Osteoblast (primary cell): ENCODE data around the gene C2CD2. TPM values are rescaled to one million over a fixed set of nuclear protein-coding genes. Genes with fewer than 3 reads are reported as not detected.

Source experiments
- DNase-seq: peaks from one replicate; pipeline ENCODE4 v3.0.0; 2011; ENCODE audit warnings: low spot score, mixed read lengths; ENCODE audit not compliant: insufficient read length; ENCODE audit errors: missing footprints
- H2AFZ ChIP-seq: 2 replicates; pipeline ENCODE4 v1.6.0; 2011; ENCODE audit warnings: mild to moderate bottlenecking, low read length
- H3K27ac ChIP-seq: 2 replicates; pipeline ENCODE4 v1.5.1; 2011; ENCODE audit warnings: mild to moderate bottlenecking, low read depth, low read length, moderate library complexity
- H3K27me3 ChIP-seq: 2 replicates; pipeline ENCODE4 v1.6.0; 2012; ENCODE audit warnings: mild to moderate bottlenecking, control low read depth, inconsistent platforms, low read length, moderate library complexity; ENCODE audit not compliant: insufficient read depth
- H3K36me3 ChIP-seq: 2 replicates; pipeline ENCODE4 v1.5.1; 2011; ENCODE audit warnings: mild to moderate bottlenecking, low read length, control low read depth, moderate library complexity; ENCODE audit not compliant: insufficient read depth
- H3K4me1 ChIP-seq: 2 replicates; pipeline ENCODE4 v1.5.1; 2011; ENCODE audit warnings: mild to moderate bottlenecking, low read length, control low read depth, moderate library complexity; ENCODE audit not compliant: insufficient read depth
- H3K4me2 ChIP-seq: 2 replicates; pipeline ENCODE4 v1.6.0; 2011; ENCODE audit warnings: mild to moderate bottlenecking, low read length; ENCODE audit not compliant: insufficient read depth
- H3K4me3 ChIP-seq: fragments of 200-600 bp; sonication (generic); 3 replicates; pipeline ENCODE4 v1.5.1; 2012; ENCODE audit warnings: mild to moderate bottlenecking, low read length, inconsistent platforms; ENCODE audit not compliant: insufficient read depth
- H3K79me2 ChIP-seq: 2 replicates; pipeline ENCODE4 v1.6.0; 2012; ENCODE audit warnings: mild to moderate bottlenecking, low read length, control low read depth, inconsistent platforms; ENCODE audit not compliant: insufficient read depth
- H3K9me3 ChIP-seq: 2 replicates; pipeline ENCODE4 v1.5.1; 2011; ENCODE audit warnings: low read depth, low read length, control low read depth
- H4K20me1 ChIP-seq: 2 replicates; pipeline ENCODE4 v1.6.0; 2012; ENCODE audit warnings: mild to moderate bottlenecking, low read length, control low read depth; ENCODE audit not compliant: insufficient read depth
- total RNA-seq: library from RNA; depleted of rRNA; stranded (reverse); fragments of >200 nt; gene quantifications from 2 replicates; pipeline ENCODE4 v1.2.3, GENCODE V29; 2012
- TF ChIP-seq, protein P1 (sequence below): IDR thresholded peaks from 2 replicates; pipeline ENCODE4 v1.5.1; 2011; ENCODE audit warnings: mild to moderate bottlenecking, low read depth, low read length, moderate library complexity; ENCODE audit errors: extremely low read depth

C2CD2 gene
- total RNA-seq, 1 donor = 40.9 TPM

DNA sequence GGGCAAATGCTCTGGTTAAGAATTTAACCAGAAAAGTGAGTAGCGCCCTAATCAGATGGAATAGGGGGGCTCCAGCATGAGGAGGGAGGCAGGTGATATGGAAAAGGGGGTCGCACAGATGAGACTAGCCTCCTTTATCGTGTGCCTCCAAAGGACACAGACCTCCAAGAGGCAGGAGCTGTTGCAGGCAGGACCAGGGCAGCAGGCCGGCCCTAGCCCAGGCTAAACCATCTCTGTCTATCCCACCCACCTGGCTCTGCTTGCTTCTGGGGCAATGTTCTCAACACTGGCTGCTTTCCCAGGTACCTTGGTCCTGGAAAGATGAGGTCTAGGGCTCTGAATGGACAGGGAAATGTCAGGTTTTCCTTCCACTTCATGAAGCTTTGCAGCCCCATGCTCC, 36.3 kb downstream of the C2CD2 start:
- no peak for DNase-seq
- TF ChIP-seq, protein P1, sequence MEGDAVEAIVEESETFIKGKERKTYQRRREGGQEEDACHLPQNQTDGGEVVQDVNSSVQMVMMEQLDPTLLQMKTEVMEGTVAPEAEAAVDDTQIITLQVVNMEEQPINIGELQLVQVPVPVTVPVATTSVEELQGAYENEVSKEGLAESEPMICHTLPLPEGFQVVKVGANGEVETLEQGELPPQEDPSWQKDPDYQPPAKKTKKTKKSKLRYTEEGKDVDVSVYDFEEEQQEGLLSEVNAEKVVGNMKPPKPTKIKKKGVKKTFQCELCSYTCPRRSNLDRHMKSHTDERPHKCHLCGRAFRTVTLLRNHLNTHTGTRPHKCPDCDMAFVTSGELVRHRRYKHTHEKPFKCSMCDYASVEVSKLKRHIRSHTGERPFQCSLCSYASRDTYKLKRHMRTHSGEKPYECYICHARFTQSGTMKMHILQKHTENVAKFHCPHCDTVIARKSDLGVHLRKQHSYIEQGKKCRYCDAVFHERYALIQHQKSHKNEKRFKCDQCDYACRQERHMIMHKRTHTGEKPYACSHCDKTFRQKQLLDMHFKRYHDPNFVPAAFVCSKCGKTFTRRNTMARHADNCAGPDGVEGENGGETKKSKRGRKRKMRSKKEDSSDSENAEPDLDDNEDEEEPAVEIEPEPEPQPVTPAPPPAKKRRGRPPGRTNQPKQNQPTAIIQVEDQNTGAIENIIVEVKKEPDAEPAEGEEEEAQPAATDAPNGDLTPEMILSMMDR = no peak
- peaks cover 11% of the 10 kb centered on the region for H3K79me2 ChIP-seq
- no peak overlapping the region for H3K27ac ChIP-seq
- H3K27me3 ChIP-seq = no peaks in the 10 kb centered on the region
- peaks cover 8% of the 10 kb centered on the region for H3K4me1 ChIP-seq
- H2AFZ ChIP-seq = no peak overlapping the region
- peaks cover 39% of the 10 kb centered on the region for H3K36me3 ChIP-seq
- no peaks in the 10 kb centered on the region for H4K20me1 ChIP-seq
- H3K9me3 ChIP-seq = no peaks in the 10 kb centered on the region
- no peak overlapping the region for H3K4me2 ChIP-seq
- no peak overlapping the region for H3K4me3 ChIP-seq

DNA sequence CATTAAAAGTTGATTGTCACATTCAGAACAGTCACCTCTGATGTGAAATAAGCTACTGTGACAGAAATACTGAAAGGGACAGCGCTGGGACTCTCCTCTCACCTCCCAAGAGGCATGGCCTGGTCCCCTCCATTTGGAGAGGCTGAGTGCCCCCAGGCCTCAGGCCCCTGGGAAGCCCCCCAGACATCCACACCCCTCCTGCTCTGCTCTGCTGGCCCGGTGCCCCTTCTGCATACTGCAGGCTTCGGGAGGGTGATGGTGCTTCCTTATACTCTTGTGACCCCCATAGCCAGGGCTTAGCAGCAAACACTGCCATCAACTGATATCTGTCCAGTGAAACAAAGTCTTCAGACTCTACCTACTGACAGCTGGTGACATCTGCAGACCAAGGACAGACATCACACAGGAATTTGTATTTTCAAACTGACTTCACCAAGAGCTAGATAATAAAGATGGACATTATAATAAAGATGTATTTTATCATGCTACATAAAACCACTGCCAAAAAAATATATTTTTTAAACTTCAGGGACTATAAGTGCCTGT, 36.9 kb downstream of the C2CD2 start:
- H4K20me1 ChIP-seq = no peaks in the 10 kb centered on the region
- H3K9me3 ChIP-seq = no peaks in the 10 kb centered on the region
- H3K79me2 ChIP-seq = peaks cover 11% of the 10 kb centered on the region
- TF ChIP-seq, protein P1 = no peak
- no peak overlapping the region for H3K4me2 ChIP-seq
- H2AFZ ChIP-seq = no peak overlapping the region
- no peak overlapping the region for H3K4me3 ChIP-seq
- peaks cover 43% of the 10 kb centered on the region for H3K36me3 ChIP-seq
- peaks cover 6% of the 10 kb centered on the region for H3K4me1 ChIP-seq
- DNase-seq = no peak
- no peaks in the 10 kb centered on the region for H3K27me3 ChIP-seq
- H3K27ac ChIP-seq = no peak overlapping the region

DNA sequence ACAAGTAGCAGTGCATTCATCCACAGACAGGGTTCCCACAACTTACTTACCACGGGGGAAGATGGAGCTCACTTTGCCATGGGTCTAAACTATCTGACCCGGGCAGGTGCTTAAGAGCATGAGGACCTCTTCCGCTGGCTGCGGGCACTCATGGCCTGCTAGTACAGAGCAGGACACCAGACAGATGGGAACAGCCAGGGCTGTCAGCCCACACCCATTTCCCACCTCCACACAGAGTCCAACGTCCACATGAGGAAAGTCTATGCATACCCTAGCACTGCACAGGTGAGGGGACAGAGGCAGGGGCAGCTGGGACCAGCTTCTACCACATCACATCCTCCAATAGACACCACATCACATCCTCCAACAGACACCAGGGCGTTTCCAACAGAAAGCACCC, 38.9 kb downstream of the C2CD2 start:
- no peak overlapping the region for H3K4me2 ChIP-seq
- H4K20me1 ChIP-seq = no peaks in the 10 kb centered on the region
- peaks cover 57% of the 10 kb centered on the region for H3K36me3 ChIP-seq
- no peaks in the 10 kb centered on the region for H3K9me3 ChIP-seq
- TF ChIP-seq, protein P1 = no peak
- H2AFZ ChIP-seq = no peak overlapping the region
- no peak overlapping the region for H3K4me3 ChIP-seq
- DNase-seq = no peak
- no peak overlapping the region for H3K27ac ChIP-seq
- no peaks in the 10 kb centered on the region for H3K79me2 ChIP-seq
- H3K27me3 ChIP-seq = no peaks in the 10 kb centered on the region
- H3K4me1 ChIP-seq = no peaks in the 10 kb centered on the region

DNA sequence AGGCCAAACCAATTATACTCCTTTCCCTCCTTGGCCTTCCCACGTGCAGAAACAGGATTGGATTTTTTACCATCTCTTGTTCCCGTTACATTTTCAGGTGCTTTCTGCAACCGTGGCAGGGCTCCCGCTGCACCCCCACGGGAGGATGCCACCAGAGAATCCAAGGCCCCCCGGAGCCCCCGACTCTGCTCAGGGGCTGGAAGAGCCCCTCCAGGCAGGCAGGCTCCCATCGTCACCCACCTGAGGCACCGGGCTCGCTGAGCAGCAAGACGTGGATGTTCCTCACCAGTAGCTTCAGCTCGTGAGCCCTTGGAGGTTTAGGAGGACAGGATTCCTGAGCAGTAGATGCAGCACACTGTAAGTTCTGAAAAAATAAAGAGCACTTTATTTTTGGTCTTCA, 39.5 kb downstream of the C2CD2 start:
- TF ChIP-seq, protein P1 = no peak
- Histone ChIP-seq H3K79me2 (no peaks in the 10 kb centered on the region), H3K27ac (no peak overlapping the region), H3K4me3 (no peak overlapping the region), H2AFZ (no peak overlapping the region), H3K4me2 (no peak overlapping the region), H4K20me1 (no peaks in the 10 kb centered on the region), H3K36me3 (peaks cover 62% of the 10 kb centered on the region), H3K27me3 (no peaks in the 10 kb centered on the region), H3K9me3 (no peaks in the 10 kb centered on the region), H3K4me1 (no peaks in the 10 kb centered on the region)
- no peak for DNase-seq
